Panc1 (cell line): Measurements from ENCODE around the gene MAGI2.

ENCODE experiments used
- CTCF ChIP-seq: fragments of 450-650 bp; IDR thresholded peaks from 2 replicates; pipeline ENCODE4 v1.5.1; 2017; ENCODE audit warnings: mild to moderate bottlenecking
- POLR2AphosphoS5 ChIP-seq: IDR thresholded peaks from 2 replicates; pipeline ENCODE4 v1.6.1; 2012; ENCODE audit warnings: mild to moderate bottlenecking, low read depth, low read length, moderate library complexity
- REST ChIP-seq, 2 experiments: IDR thresholded peaks; 2 replicates each; pipeline ENCODE4 v1.6.1; 2011 to 2012; ENCODE audit warnings: low read depth in 2 of 2, control low read depth in 1 of 2, low read length in 1 of 2, mild to moderate bottlenecking in 1 of 2, moderate library complexity in 1 of 2; ENCODE audit not compliant: insufficient read depth in 1 of 2
- SIN3A ChIP-seq: IDR thresholded peaks from 2 replicates; pipeline ENCODE4 v1.6.1; 2012; ENCODE audit warnings: low read depth, mild to moderate bottlenecking, low read length, moderate library complexity, borderline replicate concordance; ENCODE audit not compliant: insufficient read depth

- no peak for TF ChIP-seq CTCF
- no peak for TF ChIP-seq POLR2AphosphoS5
- TF ChIP-seq REST (IDR thresholded peaks at IDR 0.05; ENCODE audit: insufficient read depth in 1 of 2, low read depth in 2 of 2, low read length in 1 of 2) = no peak
- no peak for TF ChIP-seq SIN3A
Measured at GRCh38 chr7:78280276-78280675, 1173.2 kb downstream of the MAGI2 start.
